Activated B cell treated with CpG ODN at 0.5 μM for 24 hours (primary cell): ENCODE measurements around the gene ABCA10. TPM values are rescaled to one million over a fixed set of nuclear protein-coding genes. Genes with fewer than 3 reads are reported as not detected.

Experiments used
- ATAC-seq: fragments of 200-7000 bp; cut with Tn5 transposase; one replicate; pipeline ENCODE4 v1.10.0; 2021; ENCODE audit warnings: low read depth, mild to moderate bottlenecking, moderate library complexity
- CTCF ChIA-PET: fragments of 350-600 bp; sonication (Branson Sonifier 250); formaldehyde crosslinking; loops from one replicate; lab custom pipeline; 2021; ENCODE audit warnings: antibody characterized with exemption; lab: Charles Lee
- POLR2A ChIA-PET: fragments of 350-600 bp; sonication (Branson Sonifier 250); formaldehyde crosslinking; loops from one replicate; lab custom pipeline; 2021; ENCODE audit warnings: antibody characterized with exemption; lab: Charles Lee
- DNase-seq: peaks from one replicate; pipeline ENCODE4 v3.0.0; 2022
- H3K27ac Mint-ChIP-seq: one replicate; pipeline ENCODE4 v1.8.0; 2020; ENCODE audit warnings: mixed read lengths
- H3K27me3 Mint-ChIP-seq: one replicate; pipeline ENCODE4 v1.8.0; 2021; ENCODE audit warnings: mixed read lengths
- H3K36me3 Mint-ChIP-seq: one replicate; pipeline ENCODE4 v1.8.0; 2021; ENCODE audit warnings: low read depth, mixed read lengths
- H3K4me1 Mint-ChIP-seq: one replicate; pipeline ENCODE4 v1.8.0; 2021; ENCODE audit warnings: mixed read lengths
- H3K4me3 Mint-ChIP-seq: one replicate; pipeline ENCODE4 v1.8.0; 2020; ENCODE audit warnings: mild to moderate bottlenecking, mixed read lengths
- H3K9me3 Mint-ChIP-seq: one replicate; pipeline ENCODE4 v1.8.0; 2020; ENCODE audit warnings: mixed read lengths
- intact Hi-C: fragments of 100-400 bp; cut with micrococcal nuclease; formaldehyde crosslinking; loops from one replicate; pipeline ENCODE4 v1.15.1; 2024
- total RNA-seq: library from RNA; stranded (reverse); gene quantifications from 2 replicates; pipeline ENCODE4 v1.2.3, GENCODE V29; 2022
- TF ChIP-seq, protein P1 (sequence below): fragments of 200-600 bp; IDR thresholded peaks from one replicate; pipeline ENCODE4 v1.8.0; 2022; ENCODE audit warnings: antibody characterized with exemption, mild to moderate bottlenecking

Gene ABCA10
- total RNA-seq, 1 donor from 2014 or later, result 1.8 TPM

- POLR2A ChIA-PET, result no interaction called here
- Mint-ChIP-seq H3K36me3 (no peaks in the 10 kb centered on the region), H3K27ac (no peak overlapping the region), H3K4me3 (no peak overlapping the region), H3K27me3 (no peaks in the 10 kb centered on the region), H3K4me1 (no peaks in the 10 kb centered on the region), H3K9me3 (no peaks in the 10 kb centered on the region)
- ATAC-seq (no peak), DNase-seq (no peak)
- TF ChIP-seq, protein P1, sequence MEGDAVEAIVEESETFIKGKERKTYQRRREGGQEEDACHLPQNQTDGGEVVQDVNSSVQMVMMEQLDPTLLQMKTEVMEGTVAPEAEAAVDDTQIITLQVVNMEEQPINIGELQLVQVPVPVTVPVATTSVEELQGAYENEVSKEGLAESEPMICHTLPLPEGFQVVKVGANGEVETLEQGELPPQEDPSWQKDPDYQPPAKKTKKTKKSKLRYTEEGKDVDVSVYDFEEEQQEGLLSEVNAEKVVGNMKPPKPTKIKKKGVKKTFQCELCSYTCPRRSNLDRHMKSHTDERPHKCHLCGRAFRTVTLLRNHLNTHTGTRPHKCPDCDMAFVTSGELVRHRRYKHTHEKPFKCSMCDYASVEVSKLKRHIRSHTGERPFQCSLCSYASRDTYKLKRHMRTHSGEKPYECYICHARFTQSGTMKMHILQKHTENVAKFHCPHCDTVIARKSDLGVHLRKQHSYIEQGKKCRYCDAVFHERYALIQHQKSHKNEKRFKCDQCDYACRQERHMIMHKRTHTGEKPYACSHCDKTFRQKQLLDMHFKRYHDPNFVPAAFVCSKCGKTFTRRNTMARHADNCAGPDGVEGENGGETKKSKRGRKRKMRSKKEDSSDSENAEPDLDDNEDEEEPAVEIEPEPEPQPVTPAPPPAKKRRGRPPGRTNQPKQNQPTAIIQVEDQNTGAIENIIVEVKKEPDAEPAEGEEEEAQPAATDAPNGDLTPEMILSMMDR, result no peak
- intact Hi-C loops, result no loop called here
- CTCF ChIA-PET, result interaction anchor here (0.6 to 1.6 kb wide), 2 partner anchors 18 to 146 kb away, joined by 3 to 4 read pairs; no protein-coding TSS in a partner anchor
These were observed 124.9 kb downstream of the ABCA10 start for GRCh38 chr17:69103557-69104233.

DNA sequence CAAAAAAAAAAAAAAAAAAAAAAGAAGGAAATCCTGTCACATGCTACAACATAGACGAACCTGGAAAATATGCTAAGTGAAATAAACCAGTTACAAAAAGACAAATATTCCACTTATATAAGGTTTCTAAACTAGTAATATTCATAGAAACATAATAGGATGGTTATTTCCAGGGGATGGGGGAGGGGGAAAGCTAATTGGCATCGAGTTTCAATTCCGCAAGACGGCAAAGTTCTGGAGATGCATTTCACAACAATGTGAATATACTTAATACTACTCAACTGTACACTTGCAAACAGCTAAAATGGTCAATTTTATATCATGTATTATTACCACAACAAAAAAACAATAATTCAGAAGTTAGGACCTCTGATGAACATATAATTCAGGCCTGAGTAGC, 130.0 kb downstream of the ABCA10 start:
- intact Hi-C loops, result no loop called here
- TF ChIP-seq, protein P1, result no peak
- ATAC-seq (no peak), DNase-seq (no peak)
- POLR2A ChIA-PET, result no interaction called here
- Mint-ChIP-seq H3K27ac (no peak overlapping the region), H3K36me3 (no peaks in the 10 kb centered on the region), H3K27me3 (no peaks in the 10 kb centered on the region), H3K4me1 (peaks cover 7% of the 10 kb centered on the region), H3K4me3 (no peak overlapping the region), H3K9me3 (no peaks in the 10 kb centered on the region)
- CTCF ChIA-PET, result no interaction called here

Other genes with a start within 250 kb of the ABCA10 start
- gene ABCA9, start 167.9 kb downstream of the ABCA10 start, total RNA-seq, result 0.04 and 0.10 TPM in 2 replicates
- gene ABCA6, start 86.9 kb downstream of the ABCA10 start, total RNA-seq, result 3.3 and 4.4 TPM in 2 replicates
- gene ABCA5, start 98.3 kb upstream of the ABCA10 start, total RNA-seq, result 24.2 and 30.3 TPM in 2 replicates
- gene MAP2K6, start 185.9 kb upstream of the ABCA10 start, total RNA-seq, result 2.6 and 2.9 TPM in 2 replicates